Measurements from ENCODE around the gene DNASE2.

Gene DNASE2

DNA sequence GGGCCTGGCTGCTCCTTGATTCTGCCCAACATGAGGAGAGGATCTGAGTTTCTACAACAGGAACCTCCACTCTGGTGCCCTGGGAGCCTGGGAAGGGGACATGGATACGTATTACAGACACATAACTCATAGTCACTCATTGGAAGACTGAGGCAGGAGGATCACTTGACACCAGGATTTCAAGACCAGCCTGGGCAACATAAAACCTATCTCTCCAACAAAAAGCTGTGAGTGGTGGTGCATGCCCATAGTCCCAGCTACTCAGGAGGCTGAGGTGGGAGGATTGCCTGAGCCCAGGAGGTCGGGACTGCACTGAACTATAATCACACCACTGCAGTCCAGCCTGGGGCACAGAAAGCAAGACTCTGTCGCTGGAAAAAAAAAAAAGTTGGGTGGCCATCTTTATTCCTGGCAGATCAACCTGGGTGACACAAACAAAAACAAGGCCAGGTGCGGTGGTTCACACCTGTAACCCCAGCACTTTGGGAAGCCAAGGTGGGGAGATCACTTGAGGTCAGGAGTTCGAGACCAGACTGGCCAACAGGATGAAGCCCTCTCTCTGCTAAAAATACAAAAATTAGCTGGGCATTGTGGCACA, 6.9 kb upstream of the DNASE2 start:
- intact Hi-C loops (cut with DNase I), result loop anchor here (10.0 kb wide), 1 partner anchor 47 kb away; the partner anchor contains the start of genes CALR and FARSA
- no peak for DNase-seq

DNA sequence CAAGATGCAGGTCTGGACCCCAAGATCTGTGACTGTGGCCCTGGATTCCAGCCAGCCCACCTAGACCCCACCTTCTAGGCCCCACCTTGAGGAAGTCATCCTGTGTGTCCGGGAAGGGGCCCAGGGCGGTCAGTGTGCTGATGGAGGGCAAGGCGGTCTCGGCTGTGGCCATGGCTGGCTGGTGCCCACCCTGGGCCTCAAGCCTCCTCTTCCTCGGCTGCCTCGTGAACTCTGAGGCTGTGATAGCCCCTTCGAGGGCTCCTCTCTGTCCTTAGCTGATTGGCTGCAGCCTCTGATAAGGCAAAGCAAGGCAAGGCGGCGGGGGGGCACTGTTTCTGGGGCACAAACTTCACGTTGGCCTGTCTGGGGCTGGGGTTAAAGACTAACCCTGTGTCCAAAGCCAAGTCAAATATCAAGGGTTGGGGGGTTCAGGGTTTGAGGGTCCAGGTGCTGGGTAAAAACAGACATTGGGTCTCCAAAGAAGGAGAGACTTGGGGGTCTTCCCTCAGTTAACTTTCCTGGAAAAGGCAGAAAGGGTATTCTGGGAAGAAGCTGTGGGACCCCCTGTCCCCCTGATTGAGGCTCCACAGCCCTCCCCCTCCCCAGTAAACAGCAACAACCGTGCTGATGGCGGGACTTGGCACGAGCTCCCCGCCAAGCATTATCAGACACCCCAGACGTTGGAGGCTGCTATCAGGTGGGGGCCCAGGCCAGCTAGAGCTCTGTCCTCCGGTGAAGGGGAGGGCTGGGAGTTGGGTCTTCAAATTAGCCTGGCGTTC, 5.9 kb upstream of the DNASE2 start, which contains the start of gene KLF1:
KLF1 (minus strand) TSS at position 233 of the 779 bp plus-strand sequence; CDS start at position 172, 61 bp downstream.
- intact Hi-C loops (cut with DNase I), result loop anchor here (10.0 kb wide), 1 partner anchor 48 kb away; the partner anchor contains the start of genes CALR and FARSA

DNA sequence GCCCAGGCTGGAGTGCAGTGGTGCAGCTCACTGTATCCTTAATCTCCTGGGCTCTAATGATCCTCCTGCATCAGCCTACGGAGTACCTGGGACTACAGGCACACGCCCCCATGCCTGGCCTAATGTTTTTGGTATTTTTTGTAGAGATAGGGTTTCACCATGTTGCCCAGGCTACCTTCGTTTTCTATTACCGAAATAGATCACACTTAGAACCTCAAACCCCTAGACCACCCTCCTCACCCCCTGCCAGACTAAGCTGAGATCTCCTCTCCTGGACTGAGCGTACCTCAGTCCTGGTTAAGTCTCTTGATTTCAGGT, 5.4 kb upstream of the DNASE2 start:
- no peak for DNase-seq

More for the DNA sequence above, 5.9 kb upstream of the DNASE2 start, which contains the start of gene KLF1:
- no peak for DNase-seq

DNA sequence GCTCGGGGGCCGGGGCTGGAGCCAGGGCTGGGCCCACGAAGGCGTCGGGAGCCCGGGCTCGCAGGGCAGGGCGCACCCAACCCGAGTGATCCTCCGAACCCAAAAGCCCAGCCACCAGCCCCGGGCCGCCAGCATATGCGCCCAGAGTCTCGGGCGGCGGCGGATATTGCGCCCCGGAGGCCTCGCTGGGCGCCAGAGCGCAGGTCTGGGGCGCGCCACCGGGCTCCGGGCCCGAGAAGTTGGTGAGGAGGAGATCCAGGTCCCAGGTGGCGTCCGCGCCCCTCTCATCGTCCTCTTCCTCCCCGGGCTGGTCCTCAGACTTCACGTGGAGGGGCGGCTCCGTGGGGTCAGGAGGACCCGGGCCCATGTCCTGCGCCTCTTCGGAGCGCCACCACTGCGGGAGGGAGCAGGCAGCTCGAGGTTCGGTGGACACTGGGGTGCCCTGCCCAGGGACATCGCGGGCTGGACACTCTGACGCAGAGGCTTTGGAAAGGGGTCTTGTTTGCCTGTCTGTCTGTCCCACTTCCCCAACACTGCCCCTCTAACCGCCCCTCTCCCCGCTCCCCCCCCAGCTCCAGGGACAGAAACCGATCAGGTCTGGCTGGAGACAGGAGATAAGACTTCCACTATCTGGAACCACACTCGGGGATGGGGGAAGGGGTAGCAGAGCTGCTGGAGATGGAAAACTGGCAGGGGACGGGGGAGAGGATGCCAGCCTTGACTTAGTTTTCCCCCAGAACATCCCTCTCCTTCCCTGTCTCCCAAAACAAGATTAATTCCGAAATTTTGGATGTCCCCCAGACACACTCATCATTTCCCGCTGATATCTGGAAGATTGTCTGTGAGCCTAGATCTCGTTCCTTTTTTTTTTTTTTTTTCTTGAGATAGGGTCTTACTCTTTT, 4.8 kb upstream of the DNASE2 start:
- intact Hi-C loops (cut with DNase I), result loop anchor here (10.0 kb wide), 1 partner anchor 49 kb away; the partner anchor contains the start of genes CALR and FARSA
- DNase-seq, result peak in 1 of 10 donors; percentile 70

More for the DNA sequence above, 5.4 kb upstream of the DNASE2 start:
- intact Hi-C loops (cut with DNase I), result loop anchor here (10.0 kb wide), 1 partner anchor 48 kb away; the partner anchor contains the start of genes CALR and FARSA

DNA sequence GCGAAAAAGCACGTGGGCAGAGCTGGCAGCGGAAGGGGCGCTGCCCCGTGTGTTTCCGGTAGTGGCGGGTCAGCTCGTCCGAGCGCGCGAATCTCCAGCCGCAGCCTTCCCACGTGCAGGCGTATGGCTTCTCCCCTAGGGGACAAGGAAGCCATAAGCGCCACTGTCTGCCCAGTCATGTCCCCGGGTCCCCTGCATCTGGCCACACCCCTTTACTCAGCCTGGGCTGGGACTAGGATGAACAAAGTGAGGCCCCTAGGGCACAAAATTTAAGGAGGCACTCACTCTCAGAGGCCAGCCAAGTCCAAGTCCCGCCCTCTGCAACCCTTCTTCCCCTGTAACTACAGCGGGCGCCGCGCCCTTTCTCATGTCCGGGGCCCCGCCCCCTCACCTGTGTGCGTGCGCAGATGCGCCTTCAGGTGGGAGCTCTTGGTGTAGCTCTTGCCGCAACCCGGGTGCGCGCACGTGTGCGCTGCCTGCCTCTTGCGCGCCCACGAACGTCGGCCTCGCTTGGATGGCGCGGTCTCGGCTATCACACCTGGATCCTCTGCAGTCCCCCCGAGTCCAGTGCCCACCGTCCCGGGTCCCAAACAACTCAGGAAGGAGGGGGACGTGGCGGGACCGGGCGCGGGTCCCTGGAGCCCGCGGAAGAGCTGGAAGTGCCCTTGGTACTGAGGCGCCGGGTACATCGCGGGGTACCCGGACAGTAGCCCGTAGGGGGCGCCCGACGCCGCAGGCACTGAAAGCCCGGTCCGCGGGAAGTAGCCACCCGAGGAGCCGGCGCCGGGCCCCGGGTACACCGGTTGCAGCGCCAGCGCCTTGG, 3.9 kb upstream of the DNASE2 start:
- peak in 8 of 10 donors; percentile 55 to 95 (median 66) for DNase-seq

DNA sequence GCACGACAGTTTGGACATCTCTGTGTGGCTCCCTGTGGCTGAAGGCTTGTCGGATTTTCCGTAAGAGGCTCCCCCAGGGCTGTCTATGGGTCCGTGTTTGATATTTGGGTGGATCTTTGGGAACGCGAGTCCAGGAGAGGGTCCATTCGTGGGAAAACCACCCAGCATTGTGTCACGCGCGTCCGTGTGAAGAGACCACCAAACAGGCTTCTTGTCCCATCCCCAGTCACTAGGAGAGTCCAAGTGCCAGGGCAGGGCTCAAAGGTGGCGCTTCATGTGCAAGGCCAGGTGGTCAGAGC, 3.3 kb upstream of the DNASE2 start:
- intact Hi-C loops (cut with DNase I), result loop anchor here (10.0 kb wide), 1 partner anchor 50 kb away; the partner anchor contains the start of genes CALR and FARSA

More for the DNA sequence above, 3.9 kb upstream of the DNASE2 start:
- intact Hi-C loops (cut with DNase I), result loop anchor here (10.0 kb wide), 1 partner anchor 50 kb away; the partner anchor contains the start of genes CALR and FARSA

DNA sequence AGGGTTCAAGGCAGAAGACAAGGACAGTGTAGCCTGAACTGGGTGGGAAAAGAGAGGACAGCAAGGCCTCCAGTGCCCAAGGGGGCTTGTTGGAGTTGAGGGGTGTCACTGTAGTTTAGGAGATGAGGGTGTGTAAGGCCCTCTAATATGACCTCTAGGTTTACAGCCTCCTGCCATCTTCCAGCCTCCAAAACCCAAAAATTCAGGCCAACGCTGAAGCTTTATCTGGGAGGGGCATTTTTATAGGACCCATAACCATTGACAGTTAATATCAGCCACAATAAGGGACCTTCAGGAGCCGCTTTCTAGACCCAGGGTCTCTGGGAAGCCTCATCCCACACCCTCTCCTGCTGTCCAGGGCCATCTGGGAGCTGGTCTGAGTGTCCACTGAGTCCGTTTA, 3.0 kb upstream of the DNASE2 start:
- no peak for DNase-seq
- intact Hi-C loops (cut with DNase I), result loop anchor here (10.0 kb wide), 1 partner anchor 51 kb away; the partner anchor contains the start of genes CALR and FARSA

More for the DNA sequence above, 3.3 kb upstream of the DNASE2 start:
- DNase-seq, result no peak

DNA sequence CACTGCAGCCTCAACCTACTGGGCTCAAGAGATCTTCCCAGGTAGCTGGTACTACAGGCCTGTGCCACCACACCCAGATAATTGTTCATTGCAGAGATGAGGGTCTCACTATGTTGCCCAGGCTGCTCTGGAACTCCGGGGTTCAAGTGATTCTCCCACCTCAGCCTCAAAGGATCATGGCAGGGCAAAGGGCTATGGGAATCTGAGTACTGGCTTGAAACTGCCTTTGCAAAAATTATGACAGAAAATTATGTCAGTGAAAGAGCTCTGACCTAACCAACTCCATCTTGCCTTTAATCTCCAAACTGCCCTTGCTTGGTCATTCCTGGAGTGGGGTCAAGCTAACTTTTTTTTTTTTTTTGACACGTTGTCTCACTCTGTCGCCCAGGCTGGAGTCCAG, 1.3 kb upstream of the DNASE2 start:
- no peak for DNase-seq
- intact Hi-C loops (cut with DNase I), result loop anchor here (10.0 kb wide), 1 partner anchor 52 kb away; the partner anchor contains the start of genes CALR and FARSA

DNA sequence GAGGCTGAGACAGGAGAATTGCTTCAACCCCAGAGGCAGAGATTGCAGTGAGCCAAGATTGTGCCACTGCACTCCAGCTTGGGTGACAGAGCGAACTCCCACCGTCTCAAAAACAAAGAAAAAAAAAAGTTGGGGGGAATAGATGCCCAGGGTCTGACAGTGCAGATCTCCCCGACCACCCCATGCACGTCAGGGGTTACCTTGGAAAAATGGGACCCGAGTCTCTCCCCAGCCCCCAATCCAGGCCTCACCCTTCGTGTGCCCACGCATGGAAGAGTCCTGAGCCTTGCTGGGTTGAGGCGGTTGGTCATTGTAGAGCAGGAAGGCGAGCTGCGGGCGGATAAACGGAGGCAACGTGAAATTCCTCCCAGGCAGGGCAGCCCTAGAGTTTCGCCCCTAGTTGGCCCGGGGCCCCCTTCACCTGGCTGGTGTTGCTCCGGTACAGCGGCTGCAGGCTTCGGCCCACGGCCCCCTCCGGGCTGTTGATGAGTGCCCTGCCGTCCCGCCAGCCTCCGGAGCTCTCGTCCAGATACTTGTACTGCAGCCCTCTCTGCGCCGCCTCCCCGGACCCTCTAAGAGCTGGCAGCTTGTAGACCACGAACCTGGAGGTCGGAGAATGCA, 588 bp downstream of the DNASE2 start:
- intact Hi-C loops (cut with DNase I), result loop anchor here (10.0 kb wide), 1 partner anchor 54 kb away; the partner anchor contains the start of genes CALR and FARSA
- DNase-seq, result peak in 3 of 10 donors; percentile 25 to 86 (median 85)

DNA sequence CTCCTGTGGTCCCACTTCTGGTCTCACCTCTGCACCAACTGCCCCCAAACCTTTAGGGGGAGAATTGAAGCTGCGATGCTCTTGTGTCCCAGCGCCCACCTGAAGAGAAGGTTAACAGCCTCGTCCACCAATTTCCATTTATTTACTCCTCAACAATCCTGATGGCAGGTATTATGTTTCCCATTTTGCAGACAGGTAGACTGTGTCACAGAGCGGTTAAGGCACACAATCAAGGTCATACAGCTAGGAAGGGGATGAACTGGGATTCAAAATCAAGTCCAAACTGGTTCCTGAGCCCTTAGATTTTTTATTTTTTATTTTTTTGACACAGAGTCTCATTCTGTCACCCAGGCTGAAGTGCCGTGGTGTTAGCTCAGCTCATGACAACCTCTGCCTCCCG, 6.2 kb downstream of the DNASE2 start:
- intact Hi-C loops (cut with DNase I), result no loop called here
- no peak for DNase-seq

DNA sequence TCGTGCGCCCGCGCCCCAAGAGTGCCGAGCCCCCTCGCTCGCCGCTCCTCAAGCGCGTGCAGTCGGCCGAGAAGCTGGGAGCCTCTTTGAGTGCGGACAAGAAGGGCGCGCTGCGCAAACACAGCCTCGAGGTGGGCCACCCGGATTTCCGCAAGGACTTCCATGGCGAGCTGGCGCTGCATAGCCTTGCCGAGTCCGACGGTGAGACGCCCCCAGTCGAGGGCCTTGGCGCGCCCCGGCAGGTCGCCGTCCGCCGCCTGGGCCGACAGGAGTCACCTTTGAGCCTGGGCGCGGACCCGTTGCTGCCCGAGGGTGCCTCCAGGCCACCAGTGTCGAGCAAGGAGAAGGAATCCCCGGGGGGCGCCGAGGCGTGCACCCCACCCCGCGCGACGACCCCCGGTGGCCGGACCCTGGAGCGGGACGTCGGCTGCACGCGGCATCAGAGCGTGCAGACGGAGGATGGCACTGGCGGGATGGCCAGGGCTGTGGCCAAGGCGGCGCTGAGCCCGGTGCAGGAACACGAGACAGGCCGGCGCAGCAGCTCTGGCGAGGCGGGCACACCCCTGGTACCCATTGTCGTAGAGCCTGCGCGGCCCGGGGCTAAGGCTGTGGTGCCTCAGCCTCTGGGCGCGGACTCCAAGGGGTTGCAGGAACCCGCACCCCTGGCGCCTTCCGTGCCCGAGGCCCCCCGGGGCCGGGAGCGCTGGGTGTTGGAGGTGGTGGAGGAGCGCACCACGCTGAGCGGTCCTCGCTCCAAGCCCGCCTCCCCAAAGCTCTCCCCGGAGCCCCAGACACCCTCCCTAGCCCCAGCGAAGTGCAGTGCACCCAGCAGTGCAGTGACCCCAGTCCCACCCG, 7.1 kb downstream of the DNASE2 start:
- intact Hi-C loops (cut with DNase I), result no loop called here
- DNase-seq, result peak in 1 of 10 donors; percentile 78

DNA sequence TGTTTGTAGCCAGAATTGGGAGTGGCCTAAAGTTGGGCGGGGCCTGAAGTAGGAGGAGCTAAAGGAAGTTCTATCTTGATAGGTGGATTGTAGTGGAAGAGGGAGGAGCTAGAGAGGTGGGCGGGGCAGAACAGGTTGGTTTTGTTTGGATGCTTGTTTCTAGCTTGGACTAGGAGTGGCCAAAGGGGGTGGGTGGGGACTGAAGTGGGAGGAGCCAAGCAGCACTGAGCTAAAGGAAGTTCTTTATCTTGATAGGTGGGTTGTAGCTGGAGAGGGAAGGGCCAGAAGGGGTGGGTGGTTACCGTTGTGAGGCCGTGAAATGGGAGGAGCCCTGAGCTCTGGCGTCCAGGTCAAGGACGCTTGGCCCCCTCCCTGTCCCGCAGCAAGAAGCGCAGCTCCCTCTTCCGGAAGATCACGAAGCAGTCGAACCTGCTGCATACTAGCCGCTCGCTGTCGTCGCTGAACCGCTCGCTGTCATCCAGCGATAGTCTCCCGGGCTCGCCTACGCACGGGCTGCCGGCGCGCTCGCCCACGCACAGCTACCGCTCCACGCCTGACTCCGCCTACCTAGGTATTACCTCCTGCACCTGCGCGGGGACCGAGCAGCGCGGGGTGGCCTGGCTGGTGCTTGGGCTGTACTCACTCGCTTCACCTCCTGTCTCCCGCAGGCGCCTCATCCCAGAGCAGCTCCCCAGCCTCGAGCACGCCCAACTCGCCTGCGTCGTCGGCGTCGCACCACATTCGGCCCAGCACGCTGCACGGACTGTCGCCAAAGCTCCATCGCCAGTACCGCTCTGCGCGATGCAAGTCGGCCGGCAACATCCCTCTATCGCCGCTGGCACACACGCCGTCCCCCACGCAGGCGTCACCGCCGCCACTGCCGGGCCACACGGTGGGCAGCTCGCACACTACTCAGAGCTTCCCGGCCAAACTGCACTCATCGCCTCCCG, 8.0 kb downstream of the DNASE2 start:
- intact Hi-C loops (cut with DNase I), result no loop called here
- peak in 2 of 10 donors; percentile 43 to 87 for DNase-seq

DNA sequence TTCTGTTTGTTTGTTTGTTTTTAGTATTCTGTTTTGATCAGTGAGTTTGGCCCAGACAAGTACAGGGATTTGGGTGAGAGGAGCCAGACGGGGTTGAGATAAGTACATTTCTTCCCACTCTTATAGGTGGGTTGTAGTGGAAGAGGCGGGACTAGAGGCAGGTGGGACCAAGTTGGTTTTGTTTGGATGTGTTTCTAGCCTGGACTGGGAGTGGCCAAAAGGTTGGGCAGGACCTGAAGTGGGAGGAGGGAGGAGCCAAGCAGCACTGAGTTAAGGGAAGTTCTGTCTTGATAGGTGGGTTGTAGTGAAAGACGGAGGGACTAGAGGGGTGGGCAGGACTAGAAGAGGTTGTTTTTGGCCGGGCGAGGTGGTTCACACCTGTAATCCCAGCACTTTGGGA, 9.0 kb downstream of the DNASE2 start:
- no peak for DNase-seq
- intact Hi-C loops (cut with DNase I), result no loop called here

DNA sequence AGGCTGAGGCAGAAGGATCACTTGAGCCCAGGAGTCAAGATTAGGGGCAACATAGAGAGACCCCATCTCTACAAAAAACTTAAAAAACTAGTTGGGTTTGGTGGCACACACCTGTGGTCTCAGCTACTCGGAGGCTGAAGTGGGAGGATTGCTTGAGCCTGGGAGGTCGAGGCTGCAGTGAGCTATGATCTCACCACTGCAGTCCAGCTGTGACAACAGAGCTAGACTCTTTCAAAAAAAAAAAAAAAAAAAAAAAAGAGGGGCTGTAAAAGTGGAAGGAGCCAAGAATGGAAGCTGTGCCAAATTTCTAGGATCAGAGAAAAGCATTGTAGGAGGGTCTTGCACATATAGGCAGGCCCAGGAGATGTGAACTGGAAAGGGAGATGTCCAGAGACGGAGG, 9.6 kb downstream of the DNASE2 start:
- intact Hi-C loops (cut with DNase I), result no loop called here
- DNase-seq, result no peak

DNA sequence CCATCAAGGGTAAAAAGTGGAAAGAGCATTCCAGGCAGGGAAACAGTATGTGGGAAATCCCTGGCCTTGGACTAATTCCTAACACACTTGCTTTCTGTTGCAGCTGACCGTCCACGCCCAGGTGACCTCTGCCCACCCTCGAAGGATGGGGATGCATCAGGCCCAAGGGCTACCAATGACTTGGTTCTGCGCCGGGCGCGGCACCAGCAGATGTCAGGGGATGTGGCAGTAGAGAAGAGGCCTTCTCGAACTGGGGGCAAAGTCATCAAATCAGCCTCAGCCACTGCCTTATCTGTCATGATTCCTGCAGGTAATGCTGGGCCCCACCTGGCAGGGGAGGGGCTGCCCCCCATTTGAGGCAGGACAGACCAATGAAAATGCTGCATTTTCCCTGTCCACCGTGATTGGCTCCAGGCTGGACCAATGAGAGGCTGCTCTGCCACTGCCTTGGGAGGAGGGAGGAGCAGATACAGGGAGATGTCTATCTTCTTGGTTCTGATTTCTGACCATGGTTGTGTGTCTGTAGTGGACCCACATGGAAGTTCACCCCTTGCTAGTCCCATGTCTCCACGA, 12.6 kb downstream of the DNASE2 start:
- no peak for DNase-seq
- intact Hi-C loops (cut with DNase I), result no loop called here
